GM21528 (cell line): ENCODE data around the gene NKD1.
A peak's percentile ranks its signal among the peaks of the same experiment; 100 is the strongest.

Experiments
- ATAC-seq: cut with Tn5 transposase; IDR thresholded peaks from one replicate; pipeline ENCODE4 v1.9.1; 2021; ENCODE audit warnings: mild to moderate bottlenecking, moderate library complexity; ENCODE audit not compliant: unreplicated experiment, low FRiP score

The NKD1 gene

GRCh38 chr16:50665128-50665878 is 117.1 kb downstream of the NKD1 start:
- ATAC-seq, result peak; percentile 54

GRCh38 chr16:50666658-50667496 is 118.7 kb downstream of the NKD1 start:
- peak; percentile 80 for ATAC-seq

GRCh38 chr16:50667497-50668367 is 119.5 kb downstream of the NKD1 start:
- ATAC-seq, result no peak

GRCh38 chr16:50668368-50669008 is 120.3 kb downstream of the NKD1 start:
- no peak for ATAC-seq

- no peak for ATAC-seq
These were observed 121.5 kb downstream of the NKD1 start for GRCh38 chr16:50669741-50670140.

- no peak for ATAC-seq
These were observed 122.3 kb downstream of the NKD1 start for GRCh38 chr16:50670476-50670875.

- ATAC-seq, result no peak
These were observed 123.6 kb downstream of the NKD1 start for GRCh38 chr16:50671644-50672260.

- ATAC-seq, result no peak
These were observed 125.5 kb downstream of the NKD1 start for GRCh38 chr16:50673496-50674275.

- no peak for ATAC-seq
These were observed 126.6 kb downstream of the NKD1 start for GRCh38 chr16:50674831-50675230.

GRCh38 chr16:50675686-50676610 is 127.8 kb downstream of the NKD1 start:
- no peak for ATAC-seq

- ATAC-seq, result no peak
These were observed 128.6 kb downstream of the NKD1 start for GRCh38 chr16:50676684-50677225.

- no peak for ATAC-seq
These were observed 129.2 kb downstream of the NKD1 start for GRCh38 chr16:50677351-50677750.

GRCh38 chr16:50678531-50678930 is 130.3 kb downstream of the NKD1 start:
- ATAC-seq, result no peak

- ATAC-seq, result no peak
These were observed 131.1 kb downstream of the NKD1 start for GRCh38 chr16:50679266-50679665.

- ATAC-seq, result no peak
These were observed 131.7 kb downstream of the NKD1 start for GRCh38 chr16:50679676-50680555.

GRCh38 chr16:50680556-50680893 is 132.3 kb downstream of the NKD1 start:
- ATAC-seq, result no peak
